ENCODE data around the gene SELENOM. TPM values are rescaled to one million over a fixed set of nuclear protein-coding genes. Genes with fewer than 3 reads are reported as not detected.

The SELENOM gene
- polyA plus RNA-seq, 1 donor from 2014 or later, result 6.6 TPM

GRCh38 chr22:31130873-31131272 is 23.5 kb upstream of the SELENOM start:
- no peaks in the 10 kb centered on the region for H3K9me3 ChIP-seq (ENCODE audit: low read length)
- H3K27me3 ChIP-seq (ENCODE audit: insufficient read depth, low read depth, low read length), result no peaks in the 10 kb centered on the region
- H3K36me3 ChIP-seq (ENCODE audit: insufficient read depth, low read length), result no peaks in the 10 kb centered on the region
- no peak overlapping the region for H3K4me3 ChIP-seq (ENCODE audit: low read length)
- no peak for TF ChIP-seq EZH2 (IDR thresholded peaks at IDR 0.05; ENCODE audit: borderline replicate concordance, insufficient read depth, low read length, poor library complexity, severe bottlenecking)
- TF ChIP-seq EP300 (conservative IDR thresholded peaks at IDR 0.05; ENCODE audit: poor library complexity, severe bottlenecking), result no peak
- TF ChIP-seq, protein P1, sequence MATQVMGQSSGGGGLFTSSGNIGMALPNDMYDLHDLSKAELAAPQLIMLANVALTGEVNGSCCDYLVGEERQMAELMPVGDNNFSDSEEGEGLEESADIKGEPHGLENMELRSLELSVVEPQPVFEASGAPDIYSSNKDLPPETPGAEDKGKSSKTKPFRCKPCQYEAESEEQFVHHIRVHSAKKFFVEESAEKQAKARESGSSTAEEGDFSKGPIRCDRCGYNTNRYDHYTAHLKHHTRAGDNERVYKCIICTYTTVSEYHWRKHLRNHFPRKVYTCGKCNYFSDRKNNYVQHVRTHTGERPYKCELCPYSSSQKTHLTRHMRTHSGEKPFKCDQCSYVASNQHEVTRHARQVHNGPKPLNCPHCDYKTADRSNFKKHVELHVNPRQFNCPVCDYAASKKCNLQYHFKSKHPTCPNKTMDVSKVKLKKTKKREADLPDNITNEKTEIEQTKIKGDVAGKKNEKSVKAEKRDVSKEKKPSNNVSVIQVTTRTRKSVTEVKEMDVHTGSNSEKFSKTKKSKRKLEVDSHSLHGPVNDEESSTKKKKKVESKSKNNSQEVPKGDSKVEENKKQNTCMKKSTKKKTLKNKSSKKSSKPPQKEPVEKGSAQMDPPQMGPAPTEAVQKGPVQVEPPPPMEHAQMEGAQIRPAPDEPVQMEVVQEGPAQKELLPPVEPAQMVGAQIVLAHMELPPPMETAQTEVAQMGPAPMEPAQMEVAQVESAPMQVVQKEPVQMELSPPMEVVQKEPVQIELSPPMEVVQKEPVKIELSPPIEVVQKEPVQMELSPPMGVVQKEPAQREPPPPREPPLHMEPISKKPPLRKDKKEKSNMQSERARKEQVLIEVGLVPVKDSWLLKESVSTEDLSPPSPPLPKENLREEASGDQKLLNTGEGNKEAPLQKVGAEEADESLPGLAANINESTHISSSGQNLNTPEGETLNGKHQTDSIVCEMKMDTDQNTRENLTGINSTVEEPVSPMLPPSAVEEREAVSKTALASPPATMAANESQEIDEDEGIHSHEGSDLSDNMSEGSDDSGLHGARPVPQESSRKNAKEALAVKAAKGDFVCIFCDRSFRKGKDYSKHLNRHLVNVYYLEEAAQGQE (IDR thresholded peaks at IDR 0.05; ENCODE audit: borderline replicate concordance), result no peak
- TF ChIP-seq, protein P2, sequence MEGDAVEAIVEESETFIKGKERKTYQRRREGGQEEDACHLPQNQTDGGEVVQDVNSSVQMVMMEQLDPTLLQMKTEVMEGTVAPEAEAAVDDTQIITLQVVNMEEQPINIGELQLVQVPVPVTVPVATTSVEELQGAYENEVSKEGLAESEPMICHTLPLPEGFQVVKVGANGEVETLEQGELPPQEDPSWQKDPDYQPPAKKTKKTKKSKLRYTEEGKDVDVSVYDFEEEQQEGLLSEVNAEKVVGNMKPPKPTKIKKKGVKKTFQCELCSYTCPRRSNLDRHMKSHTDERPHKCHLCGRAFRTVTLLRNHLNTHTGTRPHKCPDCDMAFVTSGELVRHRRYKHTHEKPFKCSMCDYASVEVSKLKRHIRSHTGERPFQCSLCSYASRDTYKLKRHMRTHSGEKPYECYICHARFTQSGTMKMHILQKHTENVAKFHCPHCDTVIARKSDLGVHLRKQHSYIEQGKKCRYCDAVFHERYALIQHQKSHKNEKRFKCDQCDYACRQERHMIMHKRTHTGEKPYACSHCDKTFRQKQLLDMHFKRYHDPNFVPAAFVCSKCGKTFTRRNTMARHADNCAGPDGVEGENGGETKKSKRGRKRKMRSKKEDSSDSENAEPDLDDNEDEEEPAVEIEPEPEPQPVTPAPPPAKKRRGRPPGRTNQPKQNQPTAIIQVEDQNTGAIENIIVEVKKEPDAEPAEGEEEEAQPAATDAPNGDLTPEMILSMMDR (IDR thresholded peaks at IDR 0.05; ENCODE audit: poor library complexity, severe bottlenecking), result no peak
- TF ChIP-seq RAD21 (conservative IDR thresholded peaks at IDR 0.05), result no peak
- no peak for TF ChIP-seq SMC3 (conservative IDR thresholded peaks at IDR 0.05; ENCODE audit: poor library complexity)
- no peak overlapping the region for H3K9ac ChIP-seq (ENCODE audit: low read length)
- no peaks in the 10 kb centered on the region for H3F3A ChIP-seq (ENCODE audit: insufficient read depth, low read length, poor library complexity, severe bottlenecking)
- no peaks in the 10 kb centered on the region for H3K9me2 ChIP-seq (ENCODE audit: insufficient read depth, low read length)
- no peak overlapping the region for H3K27ac ChIP-seq (ENCODE audit: low read length)
- H3K4me2 ChIP-seq (ENCODE audit: low read length), result no peak overlapping the region
- no peaks in the 10 kb centered on the region for H3K79me2 ChIP-seq (replicated peaks; ENCODE audit: insufficient read depth, low read length)
- no peak overlapping the region for H2AFZ ChIP-seq (ENCODE audit: low read depth, low read length)
- H4K20me1 ChIP-seq (ENCODE audit: insufficient read depth), result no peaks in the 10 kb centered on the region

GRCh38 chr22:31128156-31128555 is 20.8 kb upstream of the SELENOM start:
- H3F3A ChIP-seq (ENCODE audit: insufficient read depth, low read length, poor library complexity, severe bottlenecking), result no peaks in the 10 kb centered on the region
- no peak overlapping the region for H2AFZ ChIP-seq (ENCODE audit: low read depth, low read length)
- no peaks in the 10 kb centered on the region for H4K20me1 ChIP-seq (ENCODE audit: insufficient read depth)
- H3K79me2 ChIP-seq (replicated peaks; ENCODE audit: insufficient read depth, low read length), result no peaks in the 10 kb centered on the region
- H3K27ac ChIP-seq (ENCODE audit: low read length), result no peak overlapping the region
- no peak overlapping the region for H3K4me2 ChIP-seq (ENCODE audit: low read length)
- H3K9me2 ChIP-seq (ENCODE audit: insufficient read depth, low read length), result no peaks in the 10 kb centered on the region
- no peaks in the 10 kb centered on the region for H3K27me3 ChIP-seq (ENCODE audit: insufficient read depth, low read depth, low read length)
- no peaks in the 10 kb centered on the region for H3K36me3 ChIP-seq (ENCODE audit: insufficient read depth, low read length)
- H3K4me3 ChIP-seq (ENCODE audit: low read length), result no peak overlapping the region
- no peaks in the 10 kb centered on the region for H3K9me3 ChIP-seq (ENCODE audit: low read length)
- no peak for TF ChIP-seq EP300 (conservative IDR thresholded peaks at IDR 0.05; ENCODE audit: poor library complexity, severe bottlenecking)
- no peak overlapping the region for H3K9ac ChIP-seq (ENCODE audit: low read length)

DNA sequence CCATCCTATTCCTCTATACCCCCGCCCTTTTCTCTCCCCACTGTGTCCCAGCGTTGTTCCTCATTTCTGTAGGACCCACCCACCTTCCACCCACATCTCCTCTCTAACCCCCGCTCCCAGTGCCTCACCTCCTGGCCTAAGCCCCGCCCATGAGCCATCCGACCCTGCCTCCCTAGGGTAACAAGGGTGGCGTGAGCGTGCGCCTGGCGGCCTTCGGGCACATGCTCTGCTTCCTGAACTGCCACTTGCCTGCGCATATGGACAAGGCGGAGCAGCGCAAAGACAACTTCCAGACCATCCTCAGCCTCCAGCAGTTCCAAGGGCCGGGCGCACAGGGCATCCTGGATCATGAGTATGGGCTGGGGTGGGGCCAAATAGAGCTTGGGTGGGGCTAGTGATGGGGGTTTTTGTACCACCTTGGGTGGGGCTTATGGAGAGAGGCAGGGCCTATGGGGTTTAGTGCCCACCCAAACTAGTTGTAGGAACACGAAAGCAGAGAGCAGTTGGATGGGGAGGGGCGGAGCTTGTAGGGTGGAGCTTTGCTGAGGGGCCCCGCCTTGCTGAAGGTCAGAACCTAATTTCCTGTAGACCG is 19.9 kb upstream of the SELENOM start:
- no peaks in the 10 kb centered on the region for H3K36me3 ChIP-seq (ENCODE audit: insufficient read depth, low read length)
- H2AFZ ChIP-seq (ENCODE audit: low read depth, low read length), result no peak overlapping the region
- no peak overlapping the region for H3K27ac ChIP-seq (ENCODE audit: low read length)
- H3K9me2 ChIP-seq (ENCODE audit: insufficient read depth, low read length), result no peaks in the 10 kb centered on the region
- H3K9me3 ChIP-seq (ENCODE audit: low read length), result no peaks in the 10 kb centered on the region
- H3F3A ChIP-seq (ENCODE audit: insufficient read depth, low read length, poor library complexity, severe bottlenecking), result no peaks in the 10 kb centered on the region
- H3K27me3 ChIP-seq (ENCODE audit: insufficient read depth, low read depth, low read length), result no peaks in the 10 kb centered on the region
- no peak overlapping the region for H3K9ac ChIP-seq (ENCODE audit: low read length)
- no peak overlapping the region for H3K4me3 ChIP-seq (ENCODE audit: low read length)
- H4K20me1 ChIP-seq (ENCODE audit: insufficient read depth), result no peaks in the 10 kb centered on the region
- no peak for TF ChIP-seq RAD21 (conservative IDR thresholded peaks at IDR 0.05)
- TF ChIP-seq, protein P1 (IDR thresholded peaks at IDR 0.05; ENCODE audit: borderline replicate concordance), result no peak
- H3K79me2 ChIP-seq (replicated peaks; ENCODE audit: insufficient read depth, low read length), result no peaks in the 10 kb centered on the region
- no peak overlapping the region for H3K4me2 ChIP-seq (ENCODE audit: low read length)

All from neural cell (in vitro differentiated cells).